Measurements from ENCODE around the gene ANGEL1.

ANGEL1 gene

DNA sequence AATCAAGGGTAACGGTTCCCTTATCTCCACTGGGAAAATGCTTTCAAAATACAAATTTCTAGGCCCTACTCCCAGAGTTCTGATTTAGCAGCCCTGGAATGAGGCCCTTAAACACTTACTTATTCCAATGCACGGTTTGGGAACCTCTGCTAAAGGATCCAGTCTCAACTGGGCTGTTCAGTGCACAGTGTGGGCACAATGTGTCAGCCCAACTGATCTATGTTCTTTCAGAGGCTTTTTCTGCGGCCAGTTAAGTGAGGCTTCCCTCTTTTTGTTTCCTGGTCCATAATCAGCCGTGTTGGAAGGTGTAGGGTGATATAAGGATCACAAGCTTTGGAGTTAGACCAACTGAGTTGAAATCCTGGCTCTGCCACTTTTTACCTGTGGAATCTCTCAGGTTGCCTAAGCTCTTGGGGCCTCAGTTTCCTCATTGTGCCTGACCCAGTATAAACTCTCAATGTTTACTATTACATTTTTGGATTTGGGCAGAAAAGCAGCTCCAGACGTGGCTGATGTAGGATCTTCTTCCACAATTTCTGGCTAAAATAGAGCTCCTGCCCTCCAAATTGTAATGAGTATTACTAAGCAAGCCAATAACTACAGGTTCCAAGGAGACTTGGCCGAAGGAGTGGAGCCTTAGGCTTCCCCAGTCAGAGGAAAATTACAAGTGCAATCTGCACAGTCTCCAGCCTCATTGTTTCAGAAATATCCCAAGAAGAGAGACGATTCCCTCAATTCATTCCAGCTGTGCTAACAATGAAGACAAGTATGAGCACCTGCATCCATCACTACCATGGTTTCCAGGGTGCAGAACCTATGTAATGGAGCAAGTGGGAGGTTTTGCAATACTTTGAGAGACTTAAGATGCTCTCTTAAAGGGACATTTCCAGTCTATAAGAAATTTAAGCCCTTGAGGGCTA is 2.3 kb upstream of the ANGEL1 start:
- no peak for DNase-seq

DNA sequence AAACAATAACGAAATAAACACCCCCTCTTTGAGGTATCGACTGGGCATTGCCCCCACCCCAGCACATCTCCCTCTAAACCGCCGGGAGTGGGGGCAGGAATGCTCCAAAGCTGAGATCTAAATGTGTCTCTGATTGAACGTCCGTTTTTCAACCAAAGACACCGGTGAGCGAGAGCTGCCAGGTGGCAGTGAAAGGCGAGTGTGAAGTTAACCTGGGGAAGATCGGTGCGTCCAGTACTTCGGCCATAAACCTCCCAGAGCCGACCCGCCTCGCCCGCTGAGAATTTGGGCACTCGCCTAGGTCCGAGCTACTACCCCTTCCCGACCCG is 625 bp downstream of the ANGEL1 start:
- DNase-seq, result peak; percentile 27

DNA sequence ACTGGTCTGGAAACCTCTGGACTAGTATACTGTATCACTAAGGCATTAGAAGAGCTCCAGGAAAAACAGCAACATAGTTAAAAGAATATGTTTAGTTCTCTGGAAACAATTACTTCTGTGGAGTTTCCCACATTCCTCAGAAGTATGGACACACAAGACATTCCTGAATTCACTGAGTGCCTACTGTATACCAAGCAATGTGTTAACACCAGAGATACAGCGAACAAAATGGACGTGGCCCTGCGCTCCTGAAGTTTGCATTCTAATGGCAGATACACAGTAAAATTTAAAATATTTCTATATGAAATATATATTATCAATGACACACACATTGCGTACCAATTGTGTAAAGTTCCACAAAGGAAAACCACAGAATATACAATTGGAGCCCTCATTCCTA is 1.1 kb downstream of the ANGEL1 start:
- DNase-seq, result no peak

DNA sequence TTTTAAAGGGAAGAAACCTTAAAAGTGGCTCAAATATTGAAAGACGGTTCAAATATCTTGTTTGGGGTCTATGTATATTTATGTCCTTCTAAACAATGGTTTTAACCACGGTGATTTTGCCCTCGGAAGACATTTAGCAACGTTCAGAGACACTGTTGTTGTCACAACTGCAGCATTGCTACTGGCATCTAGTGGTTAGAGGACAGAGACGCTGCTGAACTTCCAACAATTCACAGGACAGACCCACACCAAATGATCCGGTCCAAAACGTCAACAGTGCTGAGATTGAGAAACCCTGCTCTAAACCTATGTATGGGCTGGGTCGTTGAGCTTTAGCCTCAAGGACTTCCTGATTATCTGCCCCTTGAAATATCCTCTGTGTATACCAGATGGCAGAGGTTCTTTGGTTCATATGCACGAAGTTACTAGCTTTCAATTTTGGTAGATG is 1.7 kb downstream of the ANGEL1 start:
- peak; percentile 29 for DNase-seq

DNA sequence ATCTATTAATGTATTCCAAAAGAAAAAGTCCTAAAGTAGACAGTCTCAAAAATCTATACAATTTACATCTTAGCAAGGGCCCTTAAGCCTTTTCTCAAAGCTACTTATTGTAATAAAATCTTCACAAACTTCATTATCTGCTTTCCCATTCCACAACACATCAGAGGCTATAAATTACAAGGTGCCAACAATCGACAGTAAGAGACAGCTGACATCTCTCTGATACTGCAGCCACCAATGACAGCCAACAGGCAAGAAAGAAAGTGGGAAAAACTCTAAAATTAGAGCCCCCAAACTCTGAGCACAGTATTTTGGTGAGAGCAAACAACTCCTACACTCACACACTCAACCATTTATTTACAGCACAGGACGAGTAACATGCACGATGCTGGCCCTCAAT is 2.2 kb downstream of the ANGEL1 start:
- no peak for DNase-seq

DNA sequence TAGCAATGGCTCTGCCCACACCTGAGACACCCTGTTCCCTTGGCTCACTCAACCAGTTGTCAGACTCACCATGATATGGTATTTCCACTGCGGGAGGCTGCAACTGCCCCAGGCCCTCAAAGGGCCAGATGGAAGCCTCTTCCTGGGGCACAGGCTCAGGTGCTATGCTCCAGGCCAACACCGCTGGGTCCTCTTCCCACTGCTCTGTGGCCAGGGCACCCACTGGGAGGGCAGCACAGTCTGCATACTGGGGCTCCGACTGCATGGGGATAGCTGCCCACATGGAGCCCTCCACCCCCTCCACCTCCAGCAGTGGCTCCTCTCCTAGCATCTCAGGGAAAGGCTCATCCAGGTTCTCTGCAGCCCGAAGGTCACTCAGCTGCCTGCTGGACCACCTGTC is 3.7 kb downstream of the ANGEL1 start:
- DNase-seq, result no peak

DNA sequence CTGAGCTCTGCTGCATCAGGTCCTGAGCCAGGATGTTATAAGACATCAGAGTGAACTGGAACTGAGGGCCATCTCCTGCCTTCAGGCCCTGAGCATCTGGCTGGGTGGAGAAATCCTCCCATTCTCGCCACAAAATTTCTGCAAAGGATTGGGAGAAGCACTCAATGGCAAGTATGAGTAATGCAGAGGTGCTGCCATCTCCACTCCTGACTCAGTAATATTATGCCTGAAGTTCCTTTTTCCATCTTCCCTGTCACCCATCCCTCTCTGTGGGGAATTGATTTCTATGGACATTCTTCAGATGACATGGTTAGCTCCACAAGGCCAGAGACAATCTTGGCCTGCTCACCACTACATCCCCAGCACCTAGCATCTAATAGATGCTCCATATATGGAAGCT is 4.7 kb downstream of the ANGEL1 start:
- DNase-seq, result no peak

DNA sequence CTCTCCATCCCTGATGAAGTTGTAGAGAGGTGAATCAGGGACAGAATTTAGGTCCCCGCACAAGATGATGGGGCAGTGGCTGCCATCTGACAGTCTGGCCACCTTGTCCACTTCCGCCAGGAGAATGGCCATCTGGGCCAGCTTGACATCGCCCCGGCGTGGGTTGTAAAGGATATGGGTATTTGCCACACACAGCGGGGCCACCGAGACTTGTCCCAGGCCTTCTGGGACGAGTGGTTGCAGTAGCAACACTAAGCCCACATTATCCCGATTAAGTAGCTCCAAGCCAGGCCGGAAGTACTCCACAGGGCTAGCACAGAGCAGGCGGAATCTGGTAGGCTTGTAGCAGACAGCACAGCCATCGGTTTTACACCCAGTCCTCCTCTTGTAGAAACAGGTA is 6.2 kb downstream of the ANGEL1 start:
- no peak for DNase-seq

DNA sequence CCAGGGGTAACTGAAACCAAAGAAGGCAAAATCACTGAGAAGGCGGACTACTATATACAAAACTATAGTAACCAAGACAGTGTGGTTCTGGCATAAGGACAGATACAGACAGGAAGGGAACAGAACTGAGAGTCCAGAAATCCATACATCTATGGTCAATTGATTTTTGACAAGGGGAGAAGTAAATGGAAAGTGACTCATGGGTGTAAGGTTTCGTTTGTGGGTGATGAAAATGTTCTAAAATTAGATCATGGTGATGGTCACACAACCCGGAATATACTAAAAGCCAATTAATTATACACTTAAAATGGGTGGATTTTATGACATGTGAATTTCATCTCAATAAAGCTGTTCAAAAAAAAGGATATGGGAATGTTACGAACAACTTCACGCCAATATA is 18.7 kb downstream of the ANGEL1 start:
- DNase-seq, result no peak

DNA sequence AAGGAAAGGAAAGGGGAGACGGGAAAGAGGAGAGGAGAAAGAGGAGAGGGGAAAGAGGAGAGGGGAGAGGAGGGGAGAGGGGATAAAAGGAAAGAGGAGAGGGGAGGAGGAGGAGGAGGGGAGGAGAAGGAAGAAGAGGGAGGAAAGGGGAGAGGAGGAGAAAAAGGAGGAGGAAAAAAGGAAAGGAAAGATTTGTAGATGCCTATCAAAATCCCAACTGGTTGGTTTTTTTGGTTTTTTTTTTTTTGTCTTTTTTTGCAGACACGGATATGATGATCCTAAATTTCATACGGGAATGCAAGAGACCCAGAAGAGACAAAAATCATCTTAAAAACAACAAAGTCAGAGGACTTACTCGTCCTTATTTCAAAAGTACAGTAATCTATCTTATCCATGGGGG is 19.4 kb downstream of the ANGEL1 start:
- no peak for DNase-seq

DNA sequence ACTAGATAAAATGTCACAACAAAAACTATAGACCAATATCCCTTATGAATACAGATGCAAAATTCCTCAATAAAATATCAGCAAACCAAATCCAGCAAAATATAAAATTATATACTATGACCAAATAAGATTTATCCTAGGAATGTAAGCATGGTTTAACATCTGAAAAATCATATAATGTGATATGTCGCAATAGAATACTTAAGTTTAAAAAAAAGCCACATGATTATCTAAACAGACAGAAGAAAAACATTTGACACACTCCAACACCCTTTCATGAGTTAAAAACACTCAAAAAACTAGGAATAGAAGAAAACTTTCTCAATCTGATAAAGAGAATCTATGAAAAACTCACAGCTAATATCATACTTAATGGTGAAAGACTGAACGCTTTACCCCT is 20.3 kb downstream of the ANGEL1 start:
- DNase-seq, result no peak

DNA sequence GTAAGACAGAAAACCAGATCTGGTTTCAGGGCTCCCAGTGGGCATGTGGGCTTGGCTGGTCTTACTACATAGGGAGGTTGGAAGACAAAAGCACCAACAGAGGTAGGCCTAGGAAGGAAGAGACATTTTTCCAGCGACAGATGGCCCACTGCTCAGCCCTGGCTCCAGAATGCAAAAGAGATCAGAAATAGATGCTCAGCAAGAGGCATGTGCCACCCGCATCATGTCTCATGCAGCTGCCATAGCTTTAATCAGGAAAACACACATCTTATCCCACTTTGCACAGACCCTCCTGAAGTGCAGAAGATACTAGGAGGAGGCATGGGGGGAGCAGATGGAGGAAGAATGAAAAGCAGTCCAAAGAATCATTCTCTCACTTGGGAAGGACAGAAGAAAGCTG is 26.1 kb downstream of the ANGEL1 start:
- no peak for DNase-seq

DNA sequence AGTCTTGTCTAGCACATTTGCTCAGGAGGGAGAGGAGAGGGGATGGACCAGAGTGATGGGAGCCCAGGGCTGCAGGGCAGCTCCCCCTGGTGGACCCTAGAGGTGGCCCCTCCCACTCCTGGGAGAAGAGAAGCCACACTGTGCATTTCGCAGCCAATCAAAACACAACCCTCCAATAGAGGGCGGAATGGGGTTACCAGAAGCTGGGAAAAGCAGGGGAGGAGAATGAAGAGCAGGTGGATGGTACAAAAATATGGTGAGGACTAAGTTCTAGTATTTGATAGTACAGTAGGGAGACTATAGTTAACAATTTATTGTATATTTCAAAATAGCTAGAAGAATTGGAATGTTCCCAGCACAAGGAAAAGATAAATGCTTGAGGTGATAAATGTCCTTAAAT is 27.8 kb downstream of the ANGEL1 start:
- peak; percentile 68 for DNase-seq

DNA sequence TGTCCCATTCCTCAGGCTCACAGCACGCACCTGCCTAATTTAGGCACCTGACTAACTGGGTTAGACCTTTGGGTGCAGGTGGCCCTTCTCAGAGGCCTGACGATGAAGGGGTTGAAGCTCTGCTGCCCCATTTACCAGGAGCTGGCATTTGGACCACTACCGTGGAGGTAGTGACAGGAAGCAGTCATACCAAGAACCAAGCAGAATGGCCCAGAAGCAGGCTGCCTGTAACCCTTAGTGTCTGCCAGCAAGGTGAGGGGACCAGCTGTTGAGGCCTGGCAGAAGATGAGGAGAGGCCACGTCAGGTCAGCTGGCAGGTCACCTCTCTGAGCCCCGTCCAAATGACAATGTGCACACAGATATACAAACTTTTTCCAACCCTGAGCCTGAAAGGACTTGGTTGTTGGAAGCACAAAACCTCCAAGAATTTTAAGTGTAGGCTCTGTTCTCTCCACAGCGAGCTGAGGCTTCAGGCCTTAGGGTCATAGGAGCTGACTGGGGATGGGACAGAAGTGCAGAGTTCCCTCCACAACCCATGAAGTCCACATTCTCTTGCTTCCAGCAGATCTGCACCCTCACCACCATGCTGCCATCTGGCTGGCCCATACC is 28.3 kb downstream of the ANGEL1 start:
- no peak for DNase-seq

DNA sequence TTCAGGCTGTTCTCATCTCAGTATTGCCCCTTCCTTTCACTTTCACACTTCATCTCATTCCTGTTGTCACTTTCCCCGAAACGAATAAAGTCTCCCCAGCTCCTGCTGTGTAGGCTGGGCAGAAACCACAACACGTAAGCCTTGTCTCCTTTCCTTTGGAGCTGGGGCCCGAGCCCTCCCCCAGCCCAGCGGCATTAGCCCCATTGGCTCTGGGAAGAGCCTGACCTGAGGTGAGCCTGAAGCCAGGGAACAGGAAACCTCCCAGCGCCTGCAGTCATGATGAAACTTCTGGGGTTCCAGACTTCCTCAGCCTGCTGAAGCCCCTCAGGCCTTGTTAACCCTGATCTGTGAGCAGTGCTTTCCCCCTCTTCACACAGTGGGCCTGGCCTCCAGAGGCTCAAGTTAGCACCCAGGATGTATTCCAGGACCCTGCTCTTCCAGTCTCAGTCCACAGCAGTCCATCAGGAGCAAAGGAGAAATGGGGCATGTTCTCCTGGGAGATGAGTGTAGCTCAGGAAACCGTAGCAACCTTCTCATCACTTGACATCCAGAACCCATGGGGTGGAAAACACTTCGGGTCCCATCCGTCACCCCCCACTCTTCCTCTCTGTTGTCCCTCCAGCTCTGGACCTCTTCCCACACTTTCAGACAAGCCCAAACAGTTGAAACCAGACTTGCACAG is 29.7 kb downstream of the ANGEL1 start:
- DNase-seq, result no peak

DNA sequence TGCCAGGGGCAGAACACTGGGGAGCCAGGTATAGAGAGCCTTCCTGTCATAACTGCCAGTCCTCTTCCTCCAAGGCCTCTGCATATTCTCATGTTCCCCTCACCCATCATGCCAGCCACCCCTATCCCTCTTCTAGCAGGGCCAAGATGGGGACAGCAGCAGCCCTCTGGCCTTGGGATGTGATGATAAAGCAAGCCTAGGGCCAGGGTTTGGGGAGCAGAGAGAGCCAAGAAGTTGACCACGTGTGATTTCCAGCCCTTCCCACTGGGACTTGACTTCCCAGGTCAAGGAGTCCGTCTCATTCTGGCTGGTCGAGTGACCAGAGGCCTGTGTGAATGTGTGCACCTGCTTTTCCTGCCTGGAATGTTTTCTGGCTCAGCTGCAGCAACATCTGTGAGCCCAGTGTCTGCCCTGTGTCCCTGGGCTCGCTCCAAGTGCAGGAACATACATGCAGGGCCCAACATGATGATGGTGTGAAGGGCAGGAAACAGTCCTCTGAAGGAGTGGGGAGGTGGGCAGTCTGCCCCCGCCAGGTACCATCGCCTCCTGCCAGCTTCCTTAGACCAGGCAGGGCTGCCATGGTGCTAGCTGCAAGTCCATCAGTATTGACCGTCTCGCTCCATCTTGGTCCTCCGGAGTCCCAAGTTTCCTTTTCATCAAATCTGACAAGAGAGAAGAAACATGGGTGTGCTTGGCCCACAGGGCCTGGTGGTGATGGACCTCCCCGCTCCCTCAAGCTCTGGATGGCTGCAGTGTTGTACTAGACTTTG is 30.4 kb downstream of the ANGEL1 start:
- DNase-seq, result no peak

DNA sequence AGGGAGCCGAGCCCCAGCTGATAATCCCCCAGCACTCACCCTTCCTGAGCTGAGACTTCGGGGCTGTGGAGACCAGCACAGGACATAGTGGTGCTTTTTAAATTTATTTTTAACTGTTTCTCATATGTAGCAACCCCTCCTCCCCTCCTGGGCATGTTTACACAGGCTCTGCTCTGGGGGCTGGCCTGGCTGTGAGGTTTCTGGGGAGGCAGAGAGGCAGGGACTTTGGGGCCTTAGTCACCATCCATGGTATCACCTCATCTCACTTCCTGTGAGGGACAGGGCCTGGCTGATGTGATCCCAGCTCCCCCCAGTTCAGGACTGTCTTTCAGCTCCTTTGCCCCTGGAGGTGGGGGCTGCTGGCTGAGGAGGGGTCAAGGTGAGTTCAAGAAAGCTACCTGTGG is 31.0 kb downstream of the ANGEL1 start:
- no peak for DNase-seq

DNA sequence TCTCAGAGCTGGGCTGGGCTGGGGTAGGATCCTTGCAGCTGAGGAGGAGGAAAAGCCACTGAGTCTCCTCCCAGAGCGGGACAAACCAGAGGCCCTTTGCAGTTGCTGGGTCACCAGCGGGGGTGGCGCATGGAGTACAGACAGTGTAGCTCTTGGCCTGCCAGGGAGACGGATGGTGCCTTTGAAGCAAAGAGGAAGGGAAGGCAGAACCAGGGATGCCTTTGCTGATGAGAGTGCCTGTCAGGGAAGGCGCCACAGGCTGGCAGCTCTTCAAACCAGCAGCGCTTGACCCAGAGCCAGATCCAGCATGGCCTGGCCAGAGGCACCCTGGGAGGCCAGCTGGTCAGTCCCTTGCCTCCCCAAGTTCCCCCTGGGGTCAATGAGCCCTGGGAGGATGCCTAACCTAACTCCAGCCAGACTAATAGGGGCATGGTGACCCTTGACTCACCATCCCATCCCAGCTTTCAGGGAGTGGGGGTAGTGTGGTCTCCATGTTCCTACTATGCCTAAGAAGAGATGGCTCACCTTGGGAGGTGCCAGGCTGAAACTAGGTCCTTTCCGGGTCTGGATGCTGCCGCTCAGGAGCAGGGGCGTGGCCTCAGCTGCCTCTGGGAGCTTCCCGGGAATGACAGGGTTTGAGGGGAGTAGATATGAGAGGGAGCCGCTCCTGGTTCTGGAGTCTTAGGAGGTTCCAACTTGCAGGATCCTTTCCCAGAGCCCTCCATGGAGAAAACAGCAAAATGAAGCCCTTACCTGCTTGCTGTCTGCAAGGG is 31.6 kb downstream of the ANGEL1 start:
- DNase-seq, result no peak

DNA sequence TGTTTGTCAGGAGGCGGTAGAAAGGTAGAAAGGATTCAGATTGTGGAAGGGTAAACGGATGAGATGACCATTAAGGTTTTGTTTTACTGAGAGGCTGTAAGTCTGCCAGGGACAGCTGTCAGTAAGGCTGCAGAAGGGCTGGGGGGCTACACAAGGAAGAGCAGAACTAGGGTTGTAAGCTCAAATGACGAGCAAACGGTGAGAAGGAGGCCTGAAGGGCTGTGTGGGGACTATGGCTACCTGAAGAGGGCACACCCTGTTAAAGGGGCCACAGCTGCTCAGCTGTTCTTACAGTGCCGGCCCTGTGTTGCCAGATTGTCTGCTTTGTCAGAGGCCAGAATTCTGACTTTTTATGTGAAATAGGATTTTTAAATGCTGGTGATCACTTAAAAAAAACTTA is 32.3 kb downstream of the ANGEL1 start:
- DNase-seq, result no peak

DNA sequence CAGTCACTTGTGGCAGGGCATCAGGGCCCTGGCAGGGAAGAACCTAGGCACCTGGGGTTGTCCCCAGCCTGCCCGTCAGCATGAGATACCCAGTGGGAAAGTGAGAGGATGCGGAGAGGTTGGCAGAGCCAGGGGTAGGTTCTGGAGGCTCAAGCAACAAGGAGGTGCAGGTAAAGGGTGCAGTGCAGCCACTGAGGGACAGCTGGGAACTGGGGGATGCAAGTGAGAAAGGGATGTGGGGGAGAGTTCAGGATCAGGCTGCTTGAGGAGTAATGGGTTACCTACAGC is 32.7 kb downstream of the ANGEL1 start:
- DNase-seq, result no peak

DNA sequence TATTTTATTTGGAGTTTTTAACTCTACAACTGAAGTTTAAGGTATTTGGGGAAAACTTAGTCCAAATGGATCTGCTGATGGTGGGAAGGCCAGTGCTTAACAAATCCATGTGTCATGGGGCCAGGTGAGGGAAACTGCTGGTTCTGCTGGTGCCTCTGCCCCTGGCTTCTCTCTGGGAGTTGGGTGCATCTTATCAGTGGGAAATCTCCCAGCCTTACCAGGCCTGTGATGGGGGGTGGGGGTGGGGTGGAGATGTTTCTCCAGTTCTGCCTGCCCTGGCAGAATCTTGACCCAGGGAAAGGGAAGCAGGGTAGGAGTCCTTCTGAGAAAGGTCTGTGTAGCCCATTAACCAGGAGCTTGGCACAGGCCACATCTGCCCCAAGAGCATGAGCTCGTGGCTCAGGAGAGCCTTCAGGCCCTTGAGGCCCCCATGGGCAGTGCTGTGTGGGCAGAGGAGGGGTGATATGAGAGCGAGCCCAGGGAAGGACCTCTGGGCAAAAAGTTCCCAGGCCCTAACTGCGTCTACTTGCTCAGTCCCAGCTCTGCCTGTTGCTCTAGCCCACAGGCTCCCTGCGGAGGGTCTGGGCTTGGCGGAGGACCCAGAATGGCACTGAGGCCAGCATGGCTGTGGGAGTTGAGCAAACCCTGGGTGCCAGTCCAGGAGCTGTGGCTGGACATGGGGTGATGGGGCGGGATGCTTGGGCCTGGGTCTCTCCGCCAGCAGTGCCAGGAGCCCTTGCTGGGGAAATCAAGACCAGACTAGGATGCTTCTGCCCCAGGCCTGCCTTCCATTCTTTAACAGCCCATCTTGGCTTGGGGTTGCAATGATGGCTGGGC is 33.2 kb downstream of the ANGEL1 start:
- no peak for DNase-seq
